Measurements from ENCODE around the gene YIPF5. TPM values are rescaled to one million over a fixed set of nuclear protein-coding genes. Genes with fewer than 3 reads are reported as not detected.

YIPF5 gene
- total RNA-seq, 1 donor from 2014 or later, result 21.3 TPM

GRCh38 chr5:144134194-144134826 is 36.1 kb downstream of the YIPF5 start:
- intact Hi-C loops (cut with DNase I), result no loop called here
- DNase-seq (no peak), ATAC-seq (ENCODE audit: poor library complexity) (no peak)

GRCh38 chr5:144133050-144133633 is 37.3 kb downstream of the YIPF5 start:
- ATAC-seq (ENCODE audit: poor library complexity) (no peak), DNase-seq (no peak)
- intact Hi-C loops (cut with DNase I), result no loop called here

DNA sequence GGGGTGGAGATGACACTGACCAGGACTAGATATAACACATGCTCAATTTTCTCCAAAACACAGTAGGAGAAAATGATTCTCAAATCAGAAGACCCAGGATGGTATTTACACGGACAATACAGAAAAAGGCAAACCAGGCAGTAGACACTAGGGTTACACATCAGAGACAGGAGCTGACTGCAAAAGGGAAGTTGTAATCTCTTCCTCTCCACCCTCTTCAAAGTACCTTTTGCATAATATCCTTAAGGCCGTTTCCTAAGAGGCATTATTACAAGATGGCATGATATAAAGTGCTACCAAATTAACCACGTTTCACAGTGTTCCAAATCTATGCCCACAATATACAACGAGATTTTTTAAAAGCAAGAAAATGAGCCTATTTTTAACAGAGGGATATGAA is 39.2 kb downstream of the YIPF5 start:
- intact Hi-C loops (cut with DNase I), result no loop called here
- DNase-seq (no peak), ATAC-seq (ENCODE audit: poor library complexity) (no peak)

DNA sequence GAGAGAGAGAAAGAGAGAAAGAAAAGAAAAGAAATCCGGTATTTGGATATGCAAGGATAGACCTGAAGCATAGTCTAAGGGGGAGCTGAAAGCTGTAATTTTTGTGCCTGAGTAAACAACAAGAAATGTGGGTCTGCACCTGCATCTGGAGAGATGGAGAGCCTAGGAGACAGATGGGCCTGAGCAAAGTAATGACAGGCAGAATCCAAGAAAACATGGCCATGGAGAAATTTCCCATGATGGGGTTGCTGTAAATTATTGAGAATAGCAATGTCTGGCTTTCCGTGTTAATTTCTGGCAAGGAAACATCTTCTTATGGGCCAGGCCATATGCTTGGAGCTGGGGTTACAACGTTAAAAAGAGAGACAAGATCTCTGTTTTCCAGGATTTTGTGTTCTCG is 40.2 kb downstream of the YIPF5 start:
- intact Hi-C loops (cut with DNase I), result no loop called here
- DNase-seq (no peak), ATAC-seq (ENCODE audit: poor library complexity) (no peak)

GRCh38 chr5:144128844-144129243 is 41.6 kb downstream of the YIPF5 start:
- DNase-seq (no peak), ATAC-seq (ENCODE audit: poor library complexity) (no peak)
- intact Hi-C loops (cut with DNase I), result no loop called here

- intact Hi-C loops (cut with DNase I), result no loop called here
- ATAC-seq (ENCODE audit: poor library complexity) (no peak), DNase-seq (no peak)
Measured at GRCh38 chr5:144126707-144127106, 43.8 kb downstream of the YIPF5 start.

- ATAC-seq (ENCODE audit: poor library complexity) (peak; percentile 36), DNase-seq (no peak)
- intact Hi-C loops (cut with DNase I), result no loop called here
Measured at GRCh38 chr5:144125163-144125726, 45.2 kb downstream of the YIPF5 start.

DNA sequence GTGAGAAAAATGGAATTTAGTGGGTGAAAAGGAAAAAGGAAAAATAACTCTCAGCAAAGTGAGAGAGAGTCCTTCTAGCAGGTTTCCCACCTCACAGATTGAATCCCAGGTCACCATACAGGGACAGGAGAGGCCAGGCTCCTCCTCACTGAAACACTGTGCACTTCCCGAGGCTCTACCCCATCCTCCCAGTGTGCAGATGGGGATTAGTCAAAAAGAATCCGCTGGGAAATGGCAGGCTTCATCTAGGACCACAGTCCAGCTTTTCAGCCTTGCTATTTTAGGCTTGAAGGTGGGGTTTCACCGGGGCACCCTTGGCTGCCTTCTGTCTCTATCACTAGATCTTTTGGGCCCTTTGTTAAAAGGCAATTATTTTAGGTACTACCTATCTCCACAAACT is 47.8 kb downstream of the YIPF5 start:
- intact Hi-C loops (cut with DNase I), result no loop called here
- DNase-seq, result no peak
- no peak for ATAC-seq (ENCODE audit: poor library complexity)

GRCh38 chr5:144122081-144122480 is 48.4 kb downstream of the YIPF5 start:
- intact Hi-C loops (cut with DNase I), result no loop called here
- no peak for DNase-seq
- no peak for ATAC-seq (ENCODE audit: poor library complexity)

DNA sequence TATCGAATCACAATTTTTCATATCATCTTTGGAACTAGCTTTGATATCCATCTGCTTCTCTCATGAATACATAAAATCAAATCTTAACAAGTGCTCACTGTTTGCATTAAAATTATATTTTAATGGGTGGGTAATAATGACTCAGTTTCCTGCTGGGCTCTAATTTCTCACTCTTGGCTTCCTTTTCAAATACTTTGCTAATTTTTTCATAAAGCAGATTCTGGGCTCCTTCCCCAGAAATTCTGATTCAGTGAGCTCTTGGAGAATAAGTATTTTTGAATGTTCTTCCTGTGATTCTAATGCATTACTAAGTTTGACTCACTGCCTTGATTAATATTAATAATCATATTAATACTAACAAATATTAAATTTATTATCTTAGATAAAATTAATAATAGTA is 48.9 kb downstream of the YIPF5 start:
- intact Hi-C loops (cut with DNase I), result no loop called here
- no peak for ATAC-seq (ENCODE audit: poor library complexity)
- no peak for DNase-seq

GRCh38 chr5:144120661-144121180 is 49.7 kb downstream of the YIPF5 start:
- intact Hi-C loops (cut with DNase I), result no loop called here
- DNase-seq (no peak), ATAC-seq (ENCODE audit: poor library complexity) (no peak)

DNA sequence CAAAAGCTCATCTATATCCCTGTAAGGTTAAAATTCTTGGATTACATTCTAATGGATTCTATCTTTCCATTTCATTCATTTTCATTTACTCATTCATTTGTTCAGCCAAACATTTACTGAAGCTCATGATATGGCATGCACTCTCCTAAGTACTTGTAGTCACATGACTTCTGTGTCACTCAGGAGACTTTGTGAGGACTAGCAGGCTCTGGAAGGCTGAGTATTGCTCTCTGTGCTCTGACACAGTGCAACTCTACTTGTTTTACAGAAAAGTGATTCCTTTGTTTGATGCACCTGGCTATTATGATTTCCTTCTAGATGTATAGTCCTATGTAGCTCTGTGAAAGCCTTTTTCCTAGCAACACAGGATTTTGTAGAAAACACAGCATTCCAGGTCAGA is 53.0 kb downstream of the YIPF5 start:
- intact Hi-C loops (cut with DNase I), result no loop called here
- DNase-seq (no peak), ATAC-seq (ENCODE audit: poor library complexity) (peak; percentile 68)

DNA sequence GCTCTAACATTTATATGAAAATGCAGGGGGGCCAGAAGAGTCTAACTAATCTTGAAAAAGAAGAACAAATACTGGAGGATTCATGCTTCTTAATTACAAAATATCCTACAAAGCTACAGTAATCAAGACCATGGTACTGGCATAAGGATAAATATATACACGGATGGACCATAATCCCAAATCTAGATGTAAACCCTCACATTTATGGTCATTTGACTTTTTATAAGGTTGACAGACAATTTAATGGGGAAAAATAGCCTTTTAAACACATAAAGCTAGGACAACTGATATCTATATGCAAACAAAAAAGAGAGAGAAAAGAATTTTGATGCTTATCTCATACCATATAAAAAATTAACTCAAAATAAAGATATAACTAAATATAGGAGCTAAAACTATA is 55.9 kb downstream of the YIPF5 start:
- ATAC-seq (ENCODE audit: poor library complexity), result no peak
- DNase-seq, result no peak
- intact Hi-C loops (cut with DNase I), result no loop called here

Other genes starting within 250 kb of the YIPF5 start
- 0.03 TPM for gene KCTD16, start 214 bp upstream of the YIPF5 start, total RNA-seq